GM23338 (cell line): Measurements from ENCODE around the gene R3HDM4.

Source experiments
- CTCF ChIP-seq, 2 experiments: fragments of 200-600 bp in 1 of 2; sonication (generic) in 1 of 2; conservative IDR thresholded peaks; 2 replicates each; pipeline versions ENCODE4 v1.5.1 to v1.6.1; 2016 to 2017; ENCODE audit warnings: antibody characterized with exemption in 2 of 2, low read depth in 2 of 2, mild to moderate bottlenecking in 2 of 2, moderate library complexity in 1 of 2
- NANOG ChIP-seq: IDR thresholded peaks from 2 replicates; pipeline ENCODE4 v1.6.1; 2016; ENCODE audit warnings: antibody characterized with exemption, borderline replicate concordance

- TF ChIP-seq CTCF (conservative IDR thresholded peaks at IDR 0.05; ENCODE audit: low read depth in 2 of 2) (no peak), NANOG (no peak)
These were observed 33.1 kb downstream of the R3HDM4 start for GRCh38 chr19:879711-880438.
